Hepatocyte (in vitro differentiated cells): ENCODE data around the gene VPS9D1.

Experiments used
- CTCF ChIP-seq: fragments of 200-600 bp; sonication (generic); IDR thresholded peaks from 2 replicates; pipeline ENCODE4 v1.5.1; 2016; ENCODE audit warnings: antibody characterized with exemption, mild to moderate bottlenecking; ENCODE audit not compliant: poor library complexity
- EZH2 ChIP-seq: fragments of 200-600 bp; sonication (generic); IDR thresholded peaks from 2 replicates; pipeline ENCODE4 v1.6.1; 2016; ENCODE audit warnings: antibody characterized with exemption, mild to moderate bottlenecking, borderline replicate concordance

- TF ChIP-seq CTCF (no peak), EZH2 (no peak)
Observed at GRCh38 chr16:89704281-89704680, 16.4 kb downstream of the VPS9D1 start.
